CD4-positive, alpha-beta T cell treated with Interleukin-17A for 4 hours (primary cell): ENCODE results near the gene GATA5.

Source experiments
- DNase-seq: peaks from one replicate; pipeline ENCODE4 v3.0.0-alpha.2; 2020; ENCODE audit warnings: mixed read lengths

Gene GATA5, protein sequence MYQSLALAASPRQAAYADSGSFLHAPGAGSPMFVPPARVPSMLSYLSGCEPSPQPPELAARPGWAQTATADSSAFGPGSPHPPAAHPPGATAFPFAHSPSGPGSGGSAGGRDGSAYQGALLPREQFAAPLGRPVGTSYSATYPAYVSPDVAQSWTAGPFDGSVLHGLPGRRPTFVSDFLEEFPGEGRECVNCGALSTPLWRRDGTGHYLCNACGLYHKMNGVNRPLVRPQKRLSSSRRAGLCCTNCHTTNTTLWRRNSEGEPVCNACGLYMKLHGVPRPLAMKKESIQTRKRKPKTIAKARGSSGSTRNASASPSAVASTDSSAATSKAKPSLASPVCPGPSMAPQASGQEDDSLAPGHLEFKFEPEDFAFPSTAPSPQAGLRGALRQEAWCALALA

DNA sequence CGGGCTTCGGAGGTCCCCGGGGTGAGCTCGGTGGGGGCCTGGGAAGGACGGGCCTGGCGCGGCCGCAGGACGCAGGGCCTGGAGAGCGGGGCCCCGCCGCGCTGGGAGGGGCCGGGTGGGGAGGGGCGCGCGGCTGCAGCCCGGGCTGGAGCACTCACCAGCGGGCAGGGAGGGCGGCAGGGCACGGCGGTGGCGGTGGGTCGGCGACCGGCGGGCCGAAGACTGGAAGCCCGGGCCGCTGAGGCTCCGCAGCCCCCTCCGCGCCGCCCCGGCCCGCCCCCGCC is at the start of gene GATA5:
GATA5 (minus strand) TSS at position 224 of the 284 bp plus-strand sequence. CDS start 474 bp downstream, outside the sequence.
- DNase-seq: no peak

DNA sequence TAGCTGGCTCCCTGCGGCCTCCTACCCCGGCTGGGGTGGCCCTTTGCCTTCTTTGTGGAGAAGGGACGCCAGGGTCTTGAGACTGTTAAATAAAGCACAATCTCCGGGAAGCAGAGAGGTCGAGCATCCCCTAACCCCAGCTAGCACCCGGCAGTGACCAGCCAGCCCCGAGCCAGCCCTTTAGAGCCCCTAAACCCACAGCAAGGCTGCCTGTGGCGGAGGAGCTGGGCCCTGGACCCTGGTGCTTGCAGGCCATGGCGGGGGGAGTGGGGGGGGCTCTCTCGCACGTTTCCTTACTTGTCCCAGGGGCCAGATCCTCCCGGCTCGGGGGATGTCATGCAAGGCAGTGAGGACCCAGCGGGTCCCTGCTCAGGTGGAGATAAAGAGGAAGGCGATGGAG is 49.2 kb upstream of the GATA5 start:
- no peak for DNase-seq

DNA sequence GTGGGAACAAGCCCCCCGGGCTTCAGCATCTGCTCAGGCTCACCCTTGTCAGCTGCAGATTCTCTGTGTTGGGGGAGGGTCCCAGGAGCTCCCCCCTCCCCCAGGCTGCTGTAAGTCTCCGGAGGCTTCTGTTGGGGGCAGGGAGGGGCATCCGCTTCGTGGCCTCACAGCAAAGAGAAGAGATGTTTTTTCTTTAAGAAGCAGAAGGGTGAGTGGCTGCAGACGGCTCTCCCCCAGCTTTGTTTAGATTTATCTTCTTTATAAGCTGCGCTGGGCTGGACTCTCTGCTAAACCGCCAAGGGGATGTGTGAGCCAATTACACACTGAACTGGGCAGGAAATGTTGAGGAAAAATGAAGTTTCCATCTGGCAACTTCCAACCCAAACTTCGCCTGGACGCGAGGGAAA is 48.7 kb upstream of the GATA5 start:
- DNase-seq: no peak

DNA sequence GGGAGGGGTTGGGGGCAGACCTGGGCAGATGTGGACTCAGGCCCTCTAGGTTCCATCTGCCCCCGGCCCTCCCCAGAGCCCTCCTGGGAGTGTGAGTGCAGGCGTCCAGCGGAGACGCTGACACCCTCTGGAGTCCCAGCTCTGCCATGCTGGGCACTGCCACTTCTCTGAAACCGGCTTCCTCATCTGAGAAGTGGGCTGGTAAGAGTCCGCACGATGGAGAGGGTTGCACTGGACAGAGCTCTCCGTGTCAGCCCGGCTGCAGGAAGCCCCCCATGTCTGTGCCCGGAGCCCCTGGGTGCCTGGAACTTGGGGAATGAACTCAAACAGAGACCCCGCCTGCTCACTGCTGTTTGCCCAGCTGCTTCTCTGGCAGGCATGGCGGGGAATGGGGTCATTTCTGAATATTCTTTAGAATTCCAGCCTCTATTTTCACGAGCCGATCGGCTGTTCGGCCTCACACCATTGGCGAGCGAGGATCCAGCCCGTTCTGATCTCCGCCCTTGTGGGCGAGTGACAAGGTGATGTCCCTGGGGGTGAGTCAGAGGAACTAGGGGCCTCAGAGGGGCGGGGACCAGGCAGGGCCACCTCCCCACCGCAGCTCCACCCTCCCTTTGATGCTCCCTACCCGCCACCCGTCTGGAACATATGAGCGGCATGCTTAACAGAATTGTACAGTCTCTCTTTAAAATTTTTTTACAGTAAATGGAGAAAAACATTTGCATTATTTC is 47.8 kb upstream of the GATA5 start:
- DNase-seq: peak; percentile 51

DNA sequence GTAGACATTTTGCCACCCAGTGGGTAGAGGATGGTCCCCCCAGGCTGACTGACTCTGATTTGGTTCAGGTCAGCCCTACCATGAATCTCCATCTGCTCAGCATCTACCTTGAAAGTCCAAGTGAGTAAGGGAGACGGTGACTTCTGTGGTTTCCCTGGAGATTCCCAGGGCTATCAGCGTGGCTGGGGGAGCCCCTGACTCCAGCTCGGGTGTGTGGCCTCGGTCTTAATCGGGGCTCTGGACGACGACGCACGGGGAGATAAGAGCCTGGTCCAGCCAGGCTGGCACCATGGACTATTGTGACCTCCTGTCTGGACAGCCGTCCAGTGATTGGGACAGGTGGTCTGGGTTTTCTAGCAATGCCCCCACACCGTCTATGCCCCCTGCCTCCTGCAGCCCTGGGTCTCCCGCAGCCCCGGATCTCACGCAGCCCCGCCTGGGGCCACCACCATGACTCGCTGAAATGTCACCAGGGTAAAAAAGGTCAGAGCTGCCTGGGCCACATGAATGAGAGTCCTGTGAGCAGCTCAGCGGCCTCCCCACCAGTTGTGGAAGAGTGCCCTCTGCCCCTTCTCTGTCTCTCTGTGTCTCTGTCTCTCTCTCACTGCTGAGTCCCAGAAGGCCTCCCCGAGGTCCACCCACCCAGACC is 47.1 kb upstream of the GATA5 start:
- DNase-seq: no peak

DNA sequence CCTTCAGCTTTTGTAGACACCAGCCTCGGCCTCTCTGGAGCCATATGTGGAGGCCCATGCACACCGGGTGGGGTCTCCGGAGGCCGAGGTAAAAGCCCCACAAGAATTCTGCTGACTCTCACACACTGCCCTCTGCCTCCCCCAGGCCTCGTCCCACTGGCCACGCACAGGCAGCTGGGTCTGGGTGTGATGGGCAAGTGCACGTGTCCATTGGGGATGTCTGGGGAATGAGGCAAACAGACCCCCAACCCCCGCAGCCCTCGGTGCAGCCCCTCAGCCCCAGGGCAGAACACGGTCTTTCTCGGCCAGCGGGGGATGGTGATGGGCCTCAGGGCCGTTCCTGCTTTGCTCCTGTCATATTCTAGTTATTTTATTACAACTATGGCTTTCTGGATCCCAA is 44.0 kb upstream of the GATA5 start:
- no peak for DNase-seq

DNA sequence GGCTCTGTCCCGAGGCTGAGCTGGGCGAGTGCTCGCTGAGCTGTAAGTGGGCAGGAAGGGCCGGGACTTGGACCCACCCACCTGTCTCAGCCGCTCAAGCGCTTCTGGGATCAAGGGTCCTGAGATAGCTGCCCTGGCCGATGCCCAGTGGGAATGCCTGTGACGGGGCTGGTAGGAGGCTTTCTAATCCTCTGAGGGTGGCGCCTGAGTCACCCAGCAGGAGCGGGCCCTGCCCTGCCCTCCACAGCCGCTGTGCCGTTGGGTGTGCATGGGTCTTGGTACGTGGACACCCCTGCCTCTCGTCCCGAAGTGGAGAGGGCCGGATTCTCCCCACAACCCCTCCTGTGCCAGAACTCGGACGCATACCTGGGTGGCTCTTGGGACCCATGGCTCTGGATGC is 43.1 kb upstream of the GATA5 start:
- DNase-seq: no peak

DNA sequence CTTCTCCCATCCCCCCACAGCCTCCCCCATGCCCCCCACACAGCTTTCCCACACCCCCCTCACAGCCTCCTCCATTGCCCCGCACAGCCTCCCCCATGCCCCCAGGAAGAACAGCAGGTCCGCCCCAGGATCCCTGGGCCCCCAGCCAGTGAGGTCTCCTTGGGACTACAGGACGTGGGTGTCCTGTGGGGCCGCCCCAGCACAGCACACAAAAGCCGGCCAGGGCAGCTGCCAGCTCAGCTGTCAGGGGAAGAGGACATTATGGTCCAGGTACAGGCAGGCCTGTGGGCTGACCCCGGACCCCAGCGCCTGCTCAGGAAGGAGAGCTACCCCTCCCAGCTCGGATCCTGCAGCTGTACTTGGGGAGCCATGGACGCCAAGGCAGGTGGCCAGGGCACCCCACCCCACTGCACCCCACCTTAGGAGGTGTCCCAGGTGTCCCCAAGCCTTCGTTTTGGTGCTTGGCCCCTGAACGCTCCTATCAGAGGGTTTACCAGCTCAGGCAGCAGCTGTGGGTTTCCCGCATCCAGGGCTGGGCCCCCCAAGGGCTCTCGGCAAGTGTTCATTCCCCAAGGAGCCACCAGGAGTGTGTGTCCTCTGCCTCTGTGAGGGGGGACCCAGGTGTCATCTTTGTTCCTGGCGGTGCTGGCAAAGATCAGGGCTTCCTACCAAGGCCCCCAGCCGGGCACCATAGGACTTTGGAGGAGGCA is 42.3 kb upstream of the GATA5 start:
- DNase-seq: no peak

DNA sequence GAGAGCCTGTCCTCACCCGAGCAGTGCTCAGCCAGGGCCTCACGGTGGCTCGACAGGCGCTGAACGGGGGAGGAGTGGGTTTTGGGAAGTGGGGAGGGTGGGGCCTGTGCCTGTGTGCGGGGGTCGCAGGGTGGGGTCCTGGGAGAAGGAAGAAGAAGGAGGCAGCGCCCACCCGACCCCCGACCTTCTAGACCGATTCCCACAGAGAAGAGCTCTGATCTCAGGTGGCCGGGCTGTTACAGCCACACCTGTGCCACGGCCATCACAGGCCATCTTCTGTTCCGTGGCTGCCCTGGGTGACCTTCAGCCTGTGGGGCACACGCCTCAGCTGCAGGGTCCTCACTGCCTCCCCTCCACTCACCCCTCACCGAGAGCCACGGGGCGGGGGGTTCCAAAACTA is 41.4 kb upstream of the GATA5 start:
- no peak for DNase-seq

DNA sequence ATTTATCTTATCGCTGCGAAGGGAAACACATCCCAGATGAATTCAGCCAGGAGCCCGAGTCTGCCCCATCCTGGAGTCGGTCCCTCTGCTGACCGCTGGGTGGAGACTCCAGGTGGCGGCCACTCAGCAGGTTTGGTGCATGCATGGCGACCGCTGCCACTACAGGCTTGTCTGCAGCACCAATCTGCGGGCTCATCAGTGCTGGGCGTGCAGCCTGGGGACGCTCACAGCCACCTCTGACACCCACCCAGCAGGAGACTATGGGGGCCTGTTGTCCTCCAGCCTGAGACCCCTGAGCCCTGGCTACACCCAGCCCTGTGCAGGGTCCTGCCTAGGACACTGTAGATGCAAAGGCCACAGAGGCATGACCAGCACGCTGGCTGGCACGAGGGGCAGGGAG is 40.5 kb upstream of the GATA5 start:
- DNase-seq: no peak

DNA sequence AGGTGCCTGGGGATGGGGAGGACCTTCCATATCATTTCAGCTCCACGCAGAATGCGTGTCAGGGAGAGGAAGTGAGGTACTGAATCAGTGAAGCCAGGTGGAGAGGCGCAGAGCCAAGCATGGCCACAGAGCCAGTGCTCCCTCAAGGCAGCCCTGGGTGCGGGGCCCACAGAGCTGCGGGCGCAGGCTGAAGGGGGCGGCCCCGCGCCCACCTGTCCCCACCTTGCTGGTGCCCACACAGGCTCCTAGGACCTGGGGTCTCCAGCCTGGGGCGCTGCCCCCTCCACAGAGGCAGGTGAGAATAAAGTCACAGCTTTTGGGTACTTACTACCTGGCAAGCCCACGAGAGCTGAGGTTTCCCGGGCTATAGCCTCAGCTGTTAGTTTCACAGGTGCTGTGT is 40.0 kb upstream of the GATA5 start:
- DNase-seq: no peak

DNA sequence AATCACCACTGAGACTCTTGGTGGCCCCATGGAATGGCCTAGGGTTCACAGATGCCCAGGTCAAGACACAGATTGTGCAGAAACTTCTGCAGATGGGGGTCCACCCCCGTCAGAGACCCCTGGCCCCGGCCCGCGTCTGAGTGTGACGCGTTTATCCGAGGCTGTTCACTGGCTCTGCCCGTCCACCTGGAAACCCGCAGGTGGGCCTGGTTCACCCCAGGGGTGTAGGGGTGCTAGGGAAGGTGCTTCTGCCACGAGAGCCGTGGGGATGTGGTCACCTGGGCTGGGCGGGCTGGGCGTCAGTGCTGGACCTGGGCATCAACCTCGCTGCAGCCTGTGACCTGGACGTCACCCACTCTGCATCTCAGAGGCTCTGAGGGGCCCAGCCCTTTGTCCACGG is 39.5 kb upstream of the GATA5 start:
- no peak for DNase-seq

DNA sequence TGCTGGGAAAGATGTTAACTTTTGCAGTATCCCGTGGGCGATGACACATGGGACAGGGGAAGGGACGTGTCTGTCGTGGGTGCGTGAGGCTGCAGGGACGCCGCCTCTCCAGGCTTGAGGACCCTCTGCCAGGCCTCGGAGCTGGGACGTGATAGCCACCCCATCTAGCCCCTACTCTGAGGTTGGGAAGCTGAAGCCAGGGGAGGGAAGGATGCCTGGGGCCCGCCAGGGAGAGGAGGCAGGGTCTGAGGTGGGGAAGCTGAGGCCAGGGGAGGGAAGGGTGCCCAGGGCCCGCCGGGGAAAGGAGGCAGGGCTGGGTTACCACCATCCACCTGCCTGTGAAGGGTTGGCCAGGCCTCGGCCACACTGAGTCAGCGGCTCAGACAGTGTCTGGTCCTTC is 38.2 kb upstream of the GATA5 start:
- DNase-seq: no peak

DNA sequence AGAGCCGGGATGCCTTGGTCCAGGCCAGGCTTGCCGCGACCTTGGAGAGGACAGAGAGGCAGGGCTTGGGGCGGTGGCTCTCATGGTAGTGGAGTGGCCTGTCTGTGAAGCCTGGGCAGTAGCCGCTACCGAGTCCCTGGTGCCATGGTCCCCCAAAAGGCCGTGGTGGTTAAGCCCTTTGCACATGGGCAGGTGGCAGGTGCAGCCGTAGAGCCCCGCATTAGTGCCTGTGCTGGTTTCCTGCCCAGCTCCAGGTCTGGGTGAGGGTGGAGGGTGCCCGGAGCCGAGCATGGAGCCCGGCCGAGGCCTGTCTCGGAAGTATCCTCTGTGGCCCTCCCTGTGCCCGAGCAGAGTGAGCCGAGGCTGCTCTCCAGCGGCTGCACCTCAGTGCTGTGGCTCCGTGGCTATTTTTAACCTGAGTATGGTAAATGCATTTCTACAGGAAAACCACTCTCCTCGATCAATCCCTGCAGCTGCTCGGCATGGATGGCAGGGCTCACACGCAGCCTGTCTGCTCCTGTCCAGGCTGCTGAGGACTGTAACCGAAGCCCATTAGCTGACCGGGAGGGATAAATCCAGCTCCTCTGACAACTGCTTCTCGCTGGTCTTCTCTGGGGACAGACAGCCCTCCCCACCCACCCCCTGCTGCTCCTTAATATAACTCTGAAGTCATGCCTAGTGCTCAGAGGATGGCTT is 36.3 kb upstream of the GATA5 start:
- no peak for DNase-seq

DNA sequence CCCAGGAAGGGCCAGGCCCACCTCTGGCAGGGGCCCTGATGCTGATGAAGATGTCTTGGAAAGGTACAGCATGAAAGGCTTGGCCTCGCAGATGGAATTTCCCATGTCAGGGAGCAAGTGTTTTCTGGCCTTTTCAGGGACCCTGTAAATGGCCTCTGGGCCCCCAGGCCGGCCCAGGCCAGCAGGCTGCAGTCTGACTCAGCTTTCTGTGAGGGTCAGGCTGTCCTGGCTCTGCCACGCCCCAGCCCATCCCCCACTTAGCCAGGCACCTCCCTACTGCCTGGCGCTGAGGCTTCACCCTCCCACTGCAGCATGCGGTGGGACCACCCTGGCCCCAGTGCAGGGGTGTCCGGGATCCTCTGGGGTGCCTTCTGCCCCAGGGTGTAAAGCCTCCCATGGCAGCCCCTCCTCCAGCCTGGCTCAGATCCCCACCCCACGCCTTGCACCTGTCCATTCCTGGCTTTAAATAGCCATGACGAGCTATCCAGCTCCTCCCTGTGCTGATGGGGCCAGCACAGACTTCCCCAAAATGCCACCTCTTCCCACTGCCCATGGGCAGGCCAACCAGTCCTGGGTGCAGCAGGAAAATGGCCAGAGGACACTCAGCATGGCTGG is 35.6 kb upstream of the GATA5 start:
- DNase-seq: no peak

DNA sequence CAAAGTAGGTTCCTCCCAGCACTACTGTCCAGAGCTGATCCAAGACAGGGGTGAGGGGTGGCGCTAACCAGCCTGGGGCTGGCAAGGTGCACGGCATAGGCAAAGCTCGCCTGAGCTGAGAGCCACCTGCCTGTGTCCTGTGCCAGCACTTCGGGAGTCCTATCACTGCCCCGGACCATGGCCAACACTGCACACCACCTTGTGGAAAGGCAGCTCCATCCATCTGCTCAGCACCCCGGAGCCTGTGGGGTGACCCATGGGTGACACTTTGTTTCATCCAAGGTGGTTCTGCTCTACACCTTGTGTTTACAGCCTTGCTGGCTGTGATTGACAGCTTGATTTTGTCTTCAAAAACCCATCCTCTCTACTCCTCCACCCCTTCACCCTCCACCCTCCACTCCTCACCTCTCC is 32.9 kb upstream of the GATA5 start:
- DNase-seq: no peak

DNA sequence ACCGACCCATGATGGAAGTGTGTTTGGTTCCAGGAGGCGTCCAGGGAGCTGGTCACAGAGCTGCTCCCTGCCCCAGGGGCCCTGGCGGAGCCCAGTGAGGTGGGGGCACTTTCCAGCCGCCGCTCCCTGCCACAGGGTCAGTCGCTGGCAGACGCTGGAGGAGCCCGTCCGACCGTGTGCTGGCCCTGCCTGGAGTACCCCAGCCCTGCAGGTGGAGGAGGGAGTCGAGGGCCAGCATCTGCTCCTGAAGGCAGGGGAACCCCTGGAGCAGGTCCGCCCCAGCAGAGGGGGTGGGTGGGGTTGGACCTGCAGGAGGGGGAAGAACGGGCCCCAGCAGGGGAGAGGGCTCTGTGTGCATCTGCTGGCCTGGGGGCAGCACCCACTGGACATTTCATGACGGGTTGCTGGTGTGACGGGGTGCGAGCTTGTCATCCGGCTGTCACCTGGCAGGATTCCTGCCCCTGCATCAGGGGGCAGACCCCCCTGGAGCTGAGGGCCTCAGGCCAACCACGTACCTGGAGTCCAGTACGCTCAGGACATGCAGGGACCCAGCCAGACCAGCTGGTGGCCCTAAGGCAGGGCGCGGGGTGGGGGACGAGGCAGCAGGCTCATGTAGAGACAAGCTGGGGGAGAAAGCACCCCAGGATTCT is 32.3 kb upstream of the GATA5 start:
- no peak for DNase-seq

DNA sequence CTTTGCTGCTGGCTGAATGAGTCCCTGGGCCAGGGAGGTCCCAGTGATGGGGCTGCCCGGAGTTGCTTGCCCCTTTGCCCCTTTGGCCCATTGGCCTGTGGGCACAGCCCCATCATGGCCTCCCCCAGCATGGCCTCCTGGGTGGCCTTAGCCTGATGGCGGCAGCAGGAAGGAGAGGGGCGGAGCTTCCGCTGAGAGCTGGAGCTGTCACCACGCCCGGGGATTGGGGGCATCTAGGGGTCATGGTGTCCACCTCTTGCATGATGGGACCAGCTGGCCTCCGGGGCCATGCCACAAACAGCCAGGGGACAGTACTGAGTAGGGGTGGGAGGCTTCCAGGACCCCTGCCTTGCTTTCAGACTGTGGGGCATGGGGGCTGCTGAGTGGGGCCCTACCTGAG is 31.5 kb upstream of the GATA5 start:
- DNase-seq: no peak

DNA sequence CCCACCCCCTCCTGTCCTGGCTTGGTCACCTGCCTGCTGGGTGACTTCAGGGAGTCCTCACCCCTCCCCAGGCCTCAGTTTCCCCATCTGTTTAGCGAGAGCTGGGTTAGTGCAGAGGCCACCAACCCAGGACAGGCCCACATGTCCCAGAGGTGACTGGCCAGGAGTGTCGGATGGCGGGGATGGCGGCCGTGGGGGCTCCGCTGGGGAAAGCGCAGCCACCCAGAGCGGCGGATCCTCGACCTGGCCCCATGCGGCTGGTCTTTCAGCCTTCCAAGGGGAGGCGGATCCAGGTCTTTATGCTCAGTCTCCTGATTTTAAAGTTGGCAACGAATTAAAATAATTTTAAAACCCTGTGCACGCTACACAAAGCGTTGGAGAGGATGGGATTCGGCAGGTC is 31.0 kb upstream of the GATA5 start:
- DNase-seq: no peak

DNA sequence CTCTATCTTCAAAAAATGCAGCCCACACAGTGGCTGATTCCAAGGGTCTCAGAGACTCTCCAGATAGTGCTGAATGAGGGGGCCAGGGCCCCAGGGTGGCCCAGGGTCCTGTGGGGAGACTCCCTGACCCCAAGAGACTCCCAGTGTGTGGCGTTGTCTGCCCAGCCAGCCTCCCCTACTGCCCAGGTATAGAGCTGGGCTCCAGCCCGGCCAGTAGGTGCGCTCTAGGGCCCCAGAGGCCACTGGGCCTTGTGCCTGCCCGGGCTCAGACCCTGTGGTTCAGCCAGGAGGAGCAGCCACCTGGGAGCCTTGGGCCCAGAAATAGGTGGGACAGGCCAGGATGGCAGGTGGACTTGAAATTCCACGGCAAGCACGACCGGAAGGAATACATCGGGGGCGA is 30.3 kb upstream of the GATA5 start:
- no peak for DNase-seq

DNA sequence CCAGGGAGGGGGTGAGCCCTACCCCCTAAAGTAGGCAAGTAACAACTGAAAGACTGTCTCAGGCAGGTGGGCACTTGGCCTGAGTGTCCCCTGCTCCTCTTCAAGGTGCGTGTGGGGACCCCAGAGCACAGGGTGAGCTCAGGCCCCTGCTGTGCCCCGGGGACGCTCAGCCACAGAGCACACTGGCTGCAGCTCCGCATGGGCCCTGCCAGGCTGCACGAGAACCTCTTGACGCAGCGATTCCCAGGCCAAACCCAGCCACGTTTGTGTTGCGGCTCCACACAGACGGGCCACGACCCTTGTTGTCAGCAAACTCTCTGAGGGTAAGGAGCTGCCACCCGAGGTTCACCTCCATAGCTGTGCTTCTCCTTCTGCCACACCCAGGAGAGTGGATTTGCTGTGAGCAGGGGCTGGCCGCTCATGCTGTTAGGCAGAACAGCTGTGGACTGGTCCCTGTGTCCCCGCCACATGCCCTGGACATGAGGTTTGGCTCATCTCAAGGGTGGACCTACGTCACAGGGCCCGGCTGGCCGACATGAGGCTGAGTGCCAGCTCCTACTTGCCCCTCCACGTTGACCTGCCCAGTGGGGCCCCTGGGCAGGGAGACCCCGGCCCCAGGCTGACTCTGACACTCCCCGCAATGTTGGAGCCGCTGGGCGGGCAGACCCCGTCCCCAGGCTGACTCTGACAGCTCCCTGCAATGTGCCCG is 29.7 kb upstream of the GATA5 start:
- DNase-seq: no peak
